ENCODE data around the gene ROR2.

- TF ChIP-seq CREB1 (IDR thresholded peaks at IDR 0.05) (no peak), CREB1 (CRISPR knock-in tag; IDR thresholded peaks at IDR 0.05) (no peak), ZNF704 (CRISPR knock-in tag; IDR thresholded peaks at IDR 0.05; ENCODE audit: borderline replicate concordance) (no peak), GTF2F1 (IDR thresholded peaks at IDR 0.05; ENCODE audit: low read length) (no peak), ASH2L (IDR thresholded peaks at IDR 0.05; ENCODE audit: insufficient read length, low read depth, low read length) (no peak), CHD2 (IDR thresholded peaks at IDR 0.05; ENCODE audit: low read depth, low read length) (no peak), EZH2 (conservative IDR thresholded peaks at IDR 0.05; ENCODE audit: low read depth, low read length) (no peak), HMG20A (CRISPR knock-in tag; IDR thresholded peaks at IDR 0.05; ENCODE audit: borderline replicate concordance) (no peak), HDAC1 (CRISPR knock-in tag; IDR thresholded peaks at IDR 0.05) (no peak), ZNF10 (CRISPR knock-in tag; IDR thresholded peaks at IDR 0.05; ENCODE audit: borderline replicate concordance, low read depth) (no peak)
- TF ChIP-seq, protein P1, sequence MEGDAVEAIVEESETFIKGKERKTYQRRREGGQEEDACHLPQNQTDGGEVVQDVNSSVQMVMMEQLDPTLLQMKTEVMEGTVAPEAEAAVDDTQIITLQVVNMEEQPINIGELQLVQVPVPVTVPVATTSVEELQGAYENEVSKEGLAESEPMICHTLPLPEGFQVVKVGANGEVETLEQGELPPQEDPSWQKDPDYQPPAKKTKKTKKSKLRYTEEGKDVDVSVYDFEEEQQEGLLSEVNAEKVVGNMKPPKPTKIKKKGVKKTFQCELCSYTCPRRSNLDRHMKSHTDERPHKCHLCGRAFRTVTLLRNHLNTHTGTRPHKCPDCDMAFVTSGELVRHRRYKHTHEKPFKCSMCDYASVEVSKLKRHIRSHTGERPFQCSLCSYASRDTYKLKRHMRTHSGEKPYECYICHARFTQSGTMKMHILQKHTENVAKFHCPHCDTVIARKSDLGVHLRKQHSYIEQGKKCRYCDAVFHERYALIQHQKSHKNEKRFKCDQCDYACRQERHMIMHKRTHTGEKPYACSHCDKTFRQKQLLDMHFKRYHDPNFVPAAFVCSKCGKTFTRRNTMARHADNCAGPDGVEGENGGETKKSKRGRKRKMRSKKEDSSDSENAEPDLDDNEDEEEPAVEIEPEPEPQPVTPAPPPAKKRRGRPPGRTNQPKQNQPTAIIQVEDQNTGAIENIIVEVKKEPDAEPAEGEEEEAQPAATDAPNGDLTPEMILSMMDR (CRISPR knock-in tag; IDR thresholded peaks at IDR 0.05): no peak
- TF ChIP-seq, protein P2, sequence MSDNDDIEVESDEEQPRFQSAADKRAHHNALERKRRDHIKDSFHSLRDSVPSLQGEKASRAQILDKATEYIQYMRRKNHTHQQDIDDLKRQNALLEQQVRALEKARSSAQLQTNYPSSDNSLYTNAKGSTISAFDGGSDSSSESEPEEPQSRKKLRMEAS (IDR thresholded peaks at IDR 0.05): no peak
Observed at GRCh38 chr9:91900055-91900796, 49.8 kb downstream of the ROR2 start.
